Activated CD8-positive, alpha-beta T cell treated with anti-CD3 and anti-CD28 coated beads, Interleukin-2, amount 10 ng/mL, durations not matched to agents 7 days and 5 days (primary cell): ENCODE results near the gene VIM. TPM values are rescaled to one million over a fixed set of nuclear protein-coding genes. Genes with fewer than 3 reads are reported as not detected.

Experiments used
- ATAC-seq: fragments of 150-1000 bp; cut with Tn5 transposase; one replicate; pipeline ENCODE4 v1.10.0; 2021; ENCODE audit warnings: moderate library complexity
- CTCF ChIA-PET: fragments of 350-600 bp; sonication (Branson Sonifier 250); formaldehyde crosslinking; loops from one replicate; lab custom pipeline; 2021; ENCODE audit warnings: antibody characterized with exemption; lab: Charles Lee
- POLR2A ChIA-PET: fragments of 350-600 bp; sonication (Branson Sonifier 250); formaldehyde crosslinking; loops from one replicate; lab custom pipeline; 2021; ENCODE audit warnings: antibody characterized with exemption; lab: Charles Lee
- DNase-seq: peaks from one replicate; pipeline ENCODE4 v3.0.0-alpha.2; 2020
- H3K27ac Mint-ChIP-seq: one replicate; pipeline ENCODE4 v1.8.0; 2021; ENCODE audit warnings: mild to moderate bottlenecking, mixed read lengths
- H3K27me3 Mint-ChIP-seq: one replicate; pipeline ENCODE4 v1.8.0; 2021; ENCODE audit warnings: low read depth, mixed read lengths
- H3K36me3 Mint-ChIP-seq: one replicate; pipeline ENCODE4 v1.8.0; 2021; ENCODE audit warnings: low read depth, mixed read lengths
- H3K4me1 Mint-ChIP-seq: one replicate; pipeline ENCODE4 v1.8.0; 2021; ENCODE audit warnings: low read depth, mixed read lengths
- H3K4me3 Mint-ChIP-seq: one replicate; pipeline ENCODE4 v1.8.0; 2021; ENCODE audit warnings: mild to moderate bottlenecking, mixed read lengths
- H3K9me3 Mint-ChIP-seq: one replicate; pipeline ENCODE4 v1.8.0; 2022; ENCODE audit warnings: mixed read lengths; ENCODE audit not compliant: insufficient read depth
- total RNA-seq, 2 experiments: library from RNA; stranded (reverse); gene quantifications; one replicate each; pipeline ENCODE4 v1.2.3, GENCODE V29; 2021

VIM gene
- total RNA-seq = 1,000 to 10,000 TPM; 2,550 to 2,568 TPM

GRCh38 chr10:17228091-17229015, at the start of gene VIM:
VIM (plus strand) TSS chr10:17228241; CDS start chr10:17229423, 1,182 bp downstream.
- DNase-seq = peak; percentile 94
- Mint-ChIP-seq H3K4me3 (peak within 1 kb of the TSS; percentile 91), H3K27me3 (no peaks in the 10 kb centered on the region), H3K27ac (peak within 1 kb of the TSS; percentile 96), H3K36me3 (peaks cover 58% of the 10 kb centered on the region), H3K4me1 (peaks cover 49% of the 10 kb centered on the region), H3K9me3 (no peaks in the 10 kb centered on the region)
- ChIA-PET CTCF (interaction anchor here (0.6 to 4.6 kb wide), 9 partner anchors 10 to 411 kb away, joined by 3 to 35 read pairs (median 4); partner anchors contain the start of genes RSU1 and TRDMT1), POLR2A (interaction anchor here (0.6 to 7.6 kb wide), 22 partner anchors 8 to 420 kb away, joined by 3 to 150 read pairs (median 8); partner anchors contain the start of genes RSU1, STAM and TRDMT1)
- ATAC-seq = peak; percentile 43

GRCh38 chr10:17179002-17179401, 49.0 kb upstream of the VIM start:
- Mint-ChIP-seq H3K4me1 (peaks cover 18% of the 10 kb centered on the region), H3K27me3 (no peaks in the 10 kb centered on the region), H3K9me3 (no peaks in the 10 kb centered on the region), H3K27ac (no peak overlapping the region), H3K36me3 (no peaks in the 10 kb centered on the region), H3K4me3 (no peak overlapping the region)
- ChIA-PET POLR2A (no interaction called here), CTCF (interaction anchor here (1.2 kb wide), 1 partner anchor 22 kb away, joined by 3 read pairs; no protein-coding TSS in a partner anchor)
- no peak for ATAC-seq
- DNase-seq = no peak

- peaks cover 1% of the 10 kb centered on the region for H3K36me3 Mint-ChIP-seq
- ChIA-PET CTCF (interaction anchor here (3.2 kb wide), 1 partner anchor 20 kb away, joined by 16 read pairs; the partner anchor contains the start of gene TRDMT1), POLR2A (no interaction called here)
- H3K27me3 Mint-ChIP-seq = no peaks in the 10 kb centered on the region
- peaks cover 2% of the 10 kb centered on the region for H3K4me1 Mint-ChIP-seq
- H3K4me3 Mint-ChIP-seq = no peak overlapping the region
- no peaks in the 10 kb centered on the region for H3K9me3 Mint-ChIP-seq
- DNase-seq = no peak
- ATAC-seq = no peak
- no peak overlapping the region for H3K27ac Mint-ChIP-seq
Observed at GRCh38 chr10:17181110-17181509, 46.9 kb upstream of the VIM start.

- ATAC-seq (no peak), DNase-seq (no peak)
- peaks cover 1% of the 10 kb centered on the region for H3K36me3 Mint-ChIP-seq
- ChIA-PET POLR2A (no interaction called here), CTCF (interaction anchor here (0.7 to 3.2 kb wide), 3 partner anchors 12 to 848 kb away, joined by 3 to 16 read pairs (median 3); partner anchors contain the start of gene TRDMT1)
- H3K9me3 Mint-ChIP-seq = no peaks in the 10 kb centered on the region
- no peak overlapping the region for H3K4me3 Mint-ChIP-seq
- H3K27me3 Mint-ChIP-seq = no peaks in the 10 kb centered on the region
- H3K4me1 Mint-ChIP-seq = no peaks in the 10 kb centered on the region
- H3K27ac Mint-ChIP-seq = no peak overlapping the region
Observed at GRCh38 chr10:17181751-17182150, 46.3 kb upstream of the VIM start.

- ChIA-PET POLR2A (no interaction called here), CTCF (interaction anchor here (0.8 to 3.2 kb wide), 4 partner anchors 8 to 46 kb away, joined by 3 to 16 read pairs (median 3); partner anchors contain the start of gene TRDMT1)
- Mint-ChIP-seq H3K27me3 (no peaks in the 10 kb centered on the region), H3K4me1 (no peaks in the 10 kb centered on the region), H3K36me3 (peaks cover 1% of the 10 kb centered on the region), H3K4me3 (no peak overlapping the region), H3K9me3 (no peaks in the 10 kb centered on the region), H3K27ac (no peak overlapping the region)
- ATAC-seq (no peak), DNase-seq (no peak)
Observed at GRCh38 chr10:17183110-17183509, 44.9 kb upstream of the VIM start.

GRCh38 chr10:17185873-17186272, 42.2 kb upstream of the VIM start:
- H3K4me3 Mint-ChIP-seq = no peak overlapping the region
- H3K27me3 Mint-ChIP-seq = no peaks in the 10 kb centered on the region
- H3K4me1 Mint-ChIP-seq = no peaks in the 10 kb centered on the region
- no peak for DNase-seq
- no peak for ATAC-seq
- no peak overlapping the region for H3K27ac Mint-ChIP-seq
- POLR2A ChIA-PET = no interaction called here
- H3K9me3 Mint-ChIP-seq = no peaks in the 10 kb centered on the region
- peaks cover 1% of the 10 kb centered on the region for H3K36me3 Mint-ChIP-seq
- CTCF ChIA-PET = no interaction called here

- no peaks in the 10 kb centered on the region for H3K27me3 Mint-ChIP-seq
- no peak overlapping the region for H3K4me3 Mint-ChIP-seq
- no peak overlapping the region for H3K27ac Mint-ChIP-seq
- no peak for DNase-seq
- H3K4me1 Mint-ChIP-seq = no peaks in the 10 kb centered on the region
- H3K36me3 Mint-ChIP-seq = peaks cover 1% of the 10 kb centered on the region
- ChIA-PET CTCF (no interaction called here), POLR2A (no interaction called here)
- no peak for ATAC-seq
- H3K9me3 Mint-ChIP-seq = no peaks in the 10 kb centered on the region
Observed at GRCh38 chr10:17188644-17189172, 39.3 kb upstream of the VIM start.

GRCh38 chr10:17190602-17191001, 37.4 kb upstream of the VIM start:
- Mint-ChIP-seq H3K27me3 (no peaks in the 10 kb centered on the region), H3K9me3 (peaks cover 7% of the 10 kb centered on the region), H3K4me3 (no peak overlapping the region), H3K4me1 (no peaks in the 10 kb centered on the region), H3K36me3 (peaks cover 4% of the 10 kb centered on the region), H3K27ac (no peak overlapping the region)
- no peak for DNase-seq
- POLR2A ChIA-PET = no interaction called here
- CTCF ChIA-PET = no interaction called here
- ATAC-seq = no peak

- Mint-ChIP-seq H3K9me3 (peaks cover 7% of the 10 kb centered on the region), H3K27ac (no peak overlapping the region), H3K4me1 (peaks cover 12% of the 10 kb centered on the region), H3K4me3 (no peak overlapping the region), H3K27me3 (no peaks in the 10 kb centered on the region), H3K36me3 (peaks cover 3% of the 10 kb centered on the region)
- DNase-seq (no peak), ATAC-seq (no peak)
- CTCF ChIA-PET = no interaction called here
- POLR2A ChIA-PET = no interaction called here
Observed at GRCh38 chr10:17195083-17195482, 33.0 kb upstream of the VIM start.

- Mint-ChIP-seq H3K9me3 (peaks cover 7% of the 10 kb centered on the region), H3K27ac (no peak overlapping the region), H3K36me3 (peaks cover 3% of the 10 kb centered on the region), H3K4me1 (peaks cover 17% of the 10 kb centered on the region), H3K27me3 (no peaks in the 10 kb centered on the region), H3K4me3 (no peak overlapping the region)
- CTCF ChIA-PET = interaction anchor here (0.9 to 1.9 kb wide), 3 partner anchors 10 to 354 kb away, joined by 3 to 5 read pairs (median 3); no protein-coding TSS in a partner anchor
- DNase-seq = no peak
- ATAC-seq = no peak
- POLR2A ChIA-PET = interaction anchor here (2.2 kb wide), 1 partner anchor 35 kb away, joined by 9 read pairs; no protein-coding TSS in a partner anchor
Observed at GRCh38 chr10:17196045-17196444, 32.0 kb upstream of the VIM start.

GRCh38 chr10:17196573-17196972, 31.5 kb upstream of the VIM start:
- POLR2A ChIA-PET = interaction anchor here (2.2 kb wide), 1 partner anchor 34 kb away, joined by 9 read pairs; no protein-coding TSS in a partner anchor
- Mint-ChIP-seq H3K9me3 (peaks cover 7% of the 10 kb centered on the region), H3K4me3 (no peak overlapping the region), H3K27ac (no peak overlapping the region), H3K36me3 (peaks cover 3% of the 10 kb centered on the region), H3K27me3 (no peaks in the 10 kb centered on the region), H3K4me1 (peaks cover 20% of the 10 kb centered on the region)
- no peak for DNase-seq
- ATAC-seq = no peak
- CTCF ChIA-PET = interaction anchor here (0.6 to 1.9 kb wide), 4 partner anchors 10 to 764 kb away, joined by 3 to 5 read pairs (median 3); no protein-coding TSS in a partner anchor
